Neural cell (in vitro differentiated cells): ENCODE data around the gene ZFPM1. TPM values are rescaled to one million over a fixed set of nuclear protein-coding genes. Genes with fewer than 3 reads are reported as not detected.

Experiments
- H2AFZ ChIP-seq: fragments of 200-600, 300-800 bp; sonication (generic), shearing (Covaris generic); 2 replicates; pipeline ENCODE4 v1.6.0; 2014; ENCODE audit warnings: low read depth, mild to moderate bottlenecking, antibody characterized with exemption, low read length, moderate library complexity
- H3F3A ChIP-seq: fragments of 200-600 bp; shearing (Covaris generic); 2 replicates; pipeline ENCODE4 v1.6.1; 2016; ENCODE audit warnings: mild to moderate bottlenecking, moderate library complexity, mixed read lengths, antibody characterized with exemption, low read length; ENCODE audit not compliant: insufficient read depth, poor library complexity, severe bottlenecking
- H3K27ac ChIP-seq: fragments of 200-600, 300-800 bp; sonication (generic), shearing (Covaris generic); 2 replicates; pipeline ENCODE4 v1.5.1; 2014; ENCODE audit warnings: mild to moderate bottlenecking, low read length, moderate library complexity
- H3K27me3 ChIP-seq: fragments of 300-800, 200-600 bp; sonication (generic), shearing (Covaris generic); 2 replicates; pipeline ENCODE4 v1.6.0; 2014; ENCODE audit warnings: mild to moderate bottlenecking, low read depth, low read length, moderate library complexity; ENCODE audit not compliant: insufficient read depth
- H3K36me3 ChIP-seq: fragments of 300-800, 200-600 bp; sonication (generic), shearing (Covaris generic); 2 replicates; pipeline ENCODE4 v1.5.1; 2014; ENCODE audit warnings: mild to moderate bottlenecking, antibody characterized with exemption, low read length, moderate library complexity; ENCODE audit not compliant: insufficient read depth
- H3K4me2 ChIP-seq: fragments of 300-800, 200-600 bp; sonication (generic), shearing (Covaris generic); 2 replicates; pipeline ENCODE4 v1.6.0; 2014; ENCODE audit warnings: mild to moderate bottlenecking, low read length
- H3K4me3 ChIP-seq: fragments of 300-800, 200-600 bp; sonication (generic), shearing (Covaris generic); 2 replicates; pipeline ENCODE4 v1.5.1; 2014; ENCODE audit warnings: mild to moderate bottlenecking, low read length, moderate library complexity
- H3K79me2 ChIP-seq: fragments of 200-600 bp; shearing (Covaris generic); replicated peaks from 2 replicates; pipeline ENCODE4 v1.6.0; 2014; ENCODE audit warnings: mild to moderate bottlenecking, low read length, moderate library complexity; ENCODE audit not compliant: insufficient read depth
- H3K9ac ChIP-seq: fragments of 300-800, 200-600 bp; sonication (generic), shearing (Covaris generic); 2 replicates; pipeline ENCODE4 v1.6.1; 2016; ENCODE audit warnings: mild to moderate bottlenecking, low read length, mixed read lengths
- H3K9me2 ChIP-seq: fragments of 200-600 bp; shearing (Covaris generic); 2 replicates; pipeline ENCODE4 v1.6.1; 2016; ENCODE audit warnings: mild to moderate bottlenecking, low read length, mixed read lengths; ENCODE audit not compliant: insufficient read depth
- H3K9me3 ChIP-seq: fragments of 200-600, 300-800 bp; sonication (generic), shearing (Covaris generic); 2 replicates; pipeline ENCODE4 v1.6.1; 2016; ENCODE audit warnings: mild to moderate bottlenecking, mixed run types, low read length, moderate library complexity, mixed read lengths
- H4K20me1 ChIP-seq: fragments of 200-600 bp; shearing (Covaris generic); 2 replicates; pipeline ENCODE4 v1.6.1; 2016; ENCODE audit warnings: mild to moderate bottlenecking, mixed run types; ENCODE audit not compliant: insufficient read depth
- CTCF ChIP-seq: fragments of 450-650 bp; IDR thresholded peaks from 2 replicates; pipeline ENCODE4 v1.5.1; 2014; ENCODE audit warnings: antibody characterized with exemption, mild to moderate bottlenecking, moderate library complexity; ENCODE audit not compliant: poor library complexity, severe bottlenecking
- EP300 ChIP-seq: fragments of 450-650 bp; conservative IDR thresholded peaks from 2 replicates; pipeline ENCODE4 v1.6.1; 2014; ENCODE audit warnings: antibody characterized with exemption, mild to moderate bottlenecking, moderate library complexity; ENCODE audit not compliant: poor library complexity, severe bottlenecking
- EZH2 ChIP-seq: fragments of 200-600, 300-800 bp; shearing (Covaris generic), sonication (generic); IDR thresholded peaks from 2 replicates; pipeline ENCODE4 v1.6.1; 2014; ENCODE audit warnings: antibody characterized with exemption, low read length, borderline replicate concordance, mild to moderate bottlenecking; ENCODE audit not compliant: insufficient read depth, poor library complexity, severe bottlenecking
- MXI1 ChIP-seq: fragments of 450-650 bp; conservative IDR thresholded peaks from 2 replicates; pipeline ENCODE4 v1.6.1; 2014; ENCODE audit warnings: antibody characterized with exemption, mild to moderate bottlenecking; ENCODE audit not compliant: poor library complexity, severe bottlenecking
- RAD21 ChIP-seq: fragments of 450-650 bp; conservative IDR thresholded peaks from 2 replicates; pipeline ENCODE4 v1.6.1; 2014; ENCODE audit warnings: antibody characterized with exemption, mild to moderate bottlenecking, moderate library complexity
- REST ChIP-seq: IDR thresholded peaks from 2 replicates; pipeline ENCODE4 v1.6.1; 2012; ENCODE audit warnings: borderline replicate concordance
- SMC3 ChIP-seq: fragments of 450-650 bp; conservative IDR thresholded peaks from 2 replicates; pipeline ENCODE4 v1.6.1; 2014; ENCODE audit warnings: antibody characterized with exemption, mild to moderate bottlenecking, moderate library complexity; ENCODE audit not compliant: poor library complexity
- TAF1 ChIP-seq: IDR thresholded peaks from 2 replicates; pipeline ENCODE4 v1.6.1; 2012; ENCODE audit warnings: low read depth
- polyA plus RNA-seq: library from polyadenylated mRNA; depleted of rRNA; stranded (reverse); fragments of >200 nt; gene quantifications from 2 replicates; pipeline ENCODE4 v1.2.3, GENCODE V29; 2014

ZFPM1 gene
- polyA plus RNA-seq, 1 donor from 2014 or later, result 0.41 TPM

- H3K4me2 ChIP-seq, result no peak overlapping the region
- H4K20me1 ChIP-seq, result no peaks in the 10 kb centered on the region
- no peaks in the 10 kb centered on the region for H3F3A ChIP-seq
- no peaks in the 10 kb centered on the region for H3K9me2 ChIP-seq
- no peaks in the 10 kb centered on the region for H3K9me3 ChIP-seq
- H3K27ac ChIP-seq, result no peak overlapping the region
- TF ChIP-seq CTCF, result no peak
- TF ChIP-seq EZH2, result no peak
- no peak for TF ChIP-seq RAD21
- no peak for TF ChIP-seq MXI1
- H3K4me3 ChIP-seq, result no peak overlapping the region
- H3K36me3 ChIP-seq, result no peaks in the 10 kb centered on the region
- H2AFZ ChIP-seq, result no peak overlapping the region
- H3K79me2 ChIP-seq, result no peaks in the 10 kb centered on the region
- no peak overlapping the region for H3K9ac ChIP-seq
- no peaks in the 10 kb centered on the region for H3K27me3 ChIP-seq
These were observed 22.0 kb downstream of the ZFPM1 start for GRCh38 chr16:88475037-88475436.

- Histone ChIP-seq H2AFZ (no peak overlapping the region), H3K27me3 (no peaks in the 10 kb centered on the region), H3K27ac (no peak overlapping the region), H3K9me2 (no peaks in the 10 kb centered on the region), H3F3A (no peaks in the 10 kb centered on the region), H3K9ac (no peak overlapping the region), H3K4me3 (no peak overlapping the region), H3K9me3 (no peaks in the 10 kb centered on the region), H3K79me2 (no peaks in the 10 kb centered on the region), H3K4me2 (no peak overlapping the region), H3K36me3 (no peaks in the 10 kb centered on the region), H4K20me1 (no peaks in the 10 kb centered on the region)
- no peak for TF ChIP-seq CTCF
- no peak for TF ChIP-seq REST
- TF ChIP-seq SMC3, result no peak
- TF ChIP-seq TAF1, result no peak
- TF ChIP-seq MXI1, result no peak
- TF ChIP-seq EZH2, result no peak
- TF ChIP-seq EP300, result no peak
These were observed 23.1 kb downstream of the ZFPM1 start for GRCh38 chr16:88476203-88476602.
